ENCODE results near the gene FREY1.
"Not testable (repeated sequence)": the region's sequence is repeated elsewhere in the genome, so short reads cannot be mapped to it uniquely, and the experiment has no call there.

DNA sequence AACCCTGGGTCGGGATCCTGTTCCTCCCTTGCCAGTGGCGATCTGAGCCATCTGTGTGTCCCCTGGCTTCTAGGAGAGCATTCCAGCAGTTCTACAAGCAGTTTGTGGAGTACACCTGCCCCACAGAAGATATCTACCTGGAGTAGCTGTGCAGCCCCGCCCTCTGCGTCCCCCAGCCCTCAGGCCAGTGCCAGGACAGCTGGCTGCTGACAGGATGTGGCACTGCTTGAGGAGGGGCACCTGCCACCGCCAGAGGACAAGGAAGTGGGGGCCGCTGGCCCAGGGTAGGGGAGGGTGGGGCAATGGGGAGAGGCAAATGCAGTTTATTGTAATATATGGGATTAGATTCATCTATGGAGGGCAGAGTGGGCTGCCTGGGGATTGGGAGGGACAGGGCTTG is 1.5 kb downstream of the FREY1 start:
- TF ChIP-seq, protein P1, sequence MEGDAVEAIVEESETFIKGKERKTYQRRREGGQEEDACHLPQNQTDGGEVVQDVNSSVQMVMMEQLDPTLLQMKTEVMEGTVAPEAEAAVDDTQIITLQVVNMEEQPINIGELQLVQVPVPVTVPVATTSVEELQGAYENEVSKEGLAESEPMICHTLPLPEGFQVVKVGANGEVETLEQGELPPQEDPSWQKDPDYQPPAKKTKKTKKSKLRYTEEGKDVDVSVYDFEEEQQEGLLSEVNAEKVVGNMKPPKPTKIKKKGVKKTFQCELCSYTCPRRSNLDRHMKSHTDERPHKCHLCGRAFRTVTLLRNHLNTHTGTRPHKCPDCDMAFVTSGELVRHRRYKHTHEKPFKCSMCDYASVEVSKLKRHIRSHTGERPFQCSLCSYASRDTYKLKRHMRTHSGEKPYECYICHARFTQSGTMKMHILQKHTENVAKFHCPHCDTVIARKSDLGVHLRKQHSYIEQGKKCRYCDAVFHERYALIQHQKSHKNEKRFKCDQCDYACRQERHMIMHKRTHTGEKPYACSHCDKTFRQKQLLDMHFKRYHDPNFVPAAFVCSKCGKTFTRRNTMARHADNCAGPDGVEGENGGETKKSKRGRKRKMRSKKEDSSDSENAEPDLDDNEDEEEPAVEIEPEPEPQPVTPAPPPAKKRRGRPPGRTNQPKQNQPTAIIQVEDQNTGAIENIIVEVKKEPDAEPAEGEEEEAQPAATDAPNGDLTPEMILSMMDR (IDR thresholded peaks at IDR 0.05 in 4 of 5, conservative IDR thresholded peaks at IDR 0.05 in 1 of 5) = not testable (repeated sequence)
- TF ChIP-seq POLR2A (IDR thresholded peaks at IDR 0.05) = not testable (repeated sequence)
